GM13977 (cell line): ENCODE data around the gene ARID1B.

Experiments
- DNase-seq: peaks from one replicate; pipeline ENCODE4 v3.0.0; 2012; ENCODE audit warnings: low spot score
- CTCF ChIP-seq: IDR thresholded peaks from 2 replicates; pipeline ENCODE4 v1.5.1; 2012; ENCODE audit warnings: mild to moderate bottlenecking, control low read depth; ENCODE audit not compliant: insufficient read depth; ENCODE audit errors: extremely low read depth, missing control alignments
- in situ Hi-C: fragments of 300-500 bp; cut with MboI; formaldehyde crosslinking; loops from one replicate; pipeline ENCODE4 v1.12.0; 2022; ENCODE audit warnings: low sequenced_read_pairs, low pct_unique_long_range_greater_than_20kb, mixed read lengths, inconsistent platforms; ENCODE audit not compliant: unreplicated experiment

Gene ARID1B

GRCh38 chr6:157152556-157152955, 375.4 kb downstream of the ARID1B start:
- in situ Hi-C loops, result no loop called here
- TF ChIP-seq CTCF, result no peak
- no peak for DNase-seq

- in situ Hi-C loops, result no loop called here
- DNase-seq, result no peak
- no peak for TF ChIP-seq CTCF
Observed at GRCh38 chr6:157155804-157156203, 378.6 kb downstream of the ARID1B start.

GRCh38 chr6:157157258-157157657, 380.1 kb downstream of the ARID1B start:
- no peak for DNase-seq
- no peak for TF ChIP-seq CTCF

GRCh38 chr6:157158456-157158855, 381.3 kb downstream of the ARID1B start:
- in situ Hi-C loops, result no loop called here
- DNase-seq, result no peak
- no peak for TF ChIP-seq CTCF

More at GRCh38 chr6:157157258-157157657, 380.1 kb downstream of the ARID1B start:
- in situ Hi-C loops, result no loop called here

- TF ChIP-seq CTCF, result peak; percentile 6
- in situ Hi-C loops, result no loop called here
- DNase-seq, result no peak
Observed at GRCh38 chr6:157158897-157159296, 381.7 kb downstream of the ARID1B start.

- TF ChIP-seq CTCF, result no peak
- in situ Hi-C loops, result no loop called here
- DNase-seq, result no peak
Observed at GRCh38 chr6:157159348-157159747, 382.2 kb downstream of the ARID1B start.

GRCh38 chr6:157161912-157162311, 384.7 kb downstream of the ARID1B start:
- no peak for TF ChIP-seq CTCF
- in situ Hi-C loops, result no loop called here
- DNase-seq, result no peak
